HG02759 (cell line): ENCODE results near the gene FNDC3A.
"Not testable (repeated sequence)": the region's sequence is repeated elsewhere in the genome, so short reads cannot be mapped to it uniquely, and the experiment has no call there.

ENCODE experiments used
- ATAC-seq: cut with Tn5 transposase; IDR thresholded peaks from one replicate; pipeline ENCODE4 v1.9.1; 2021; ENCODE audit warnings: mild to moderate bottlenecking, moderate library complexity; ENCODE audit not compliant: unreplicated experiment

The FNDC3A gene

GRCh38 chr13:49132479-49133002 is 156.8 kb downstream of the FNDC3A start:
- ATAC-seq: no peak

GRCh38 chr13:49134305-49134704 is 158.6 kb downstream of the FNDC3A start:
- no peak for ATAC-seq

GRCh38 chr13:49137138-49137643 is 161.5 kb downstream of the FNDC3A start:
- ATAC-seq: not testable (repeated sequence)

DNA sequence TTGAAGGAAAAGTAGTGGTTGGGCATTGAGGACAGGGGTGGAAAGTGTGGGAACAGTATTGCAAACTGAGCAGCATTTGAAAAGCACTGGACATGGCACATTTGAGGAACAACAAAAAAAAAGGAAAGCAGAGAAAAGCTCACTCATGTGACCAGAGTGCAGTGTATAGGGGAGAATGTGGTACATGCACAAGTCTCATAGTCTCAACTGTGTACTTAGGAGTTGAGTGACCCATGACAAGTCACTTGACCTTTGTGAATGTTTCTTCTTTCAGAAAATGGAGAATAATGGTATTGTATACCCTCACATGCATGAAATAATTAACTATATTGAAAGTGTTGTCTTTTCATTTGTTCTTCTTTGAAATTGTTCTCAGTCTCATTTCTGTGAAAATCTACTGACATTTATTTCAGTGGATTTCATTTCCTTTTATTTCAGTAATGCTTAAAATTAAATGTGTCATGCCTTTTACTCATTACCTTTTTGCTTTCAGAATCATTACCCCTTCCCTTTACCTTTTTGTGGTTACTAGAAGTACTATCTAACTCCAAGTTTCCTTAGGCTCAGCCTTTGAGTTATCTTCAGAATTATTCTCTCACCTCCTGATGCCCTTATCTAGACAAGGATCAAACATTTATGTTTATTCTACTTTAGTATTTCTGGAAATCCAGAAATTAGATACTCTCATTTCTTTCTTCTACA is 165.3 kb downstream of the FNDC3A start:
- ATAC-seq: no peak

DNA sequence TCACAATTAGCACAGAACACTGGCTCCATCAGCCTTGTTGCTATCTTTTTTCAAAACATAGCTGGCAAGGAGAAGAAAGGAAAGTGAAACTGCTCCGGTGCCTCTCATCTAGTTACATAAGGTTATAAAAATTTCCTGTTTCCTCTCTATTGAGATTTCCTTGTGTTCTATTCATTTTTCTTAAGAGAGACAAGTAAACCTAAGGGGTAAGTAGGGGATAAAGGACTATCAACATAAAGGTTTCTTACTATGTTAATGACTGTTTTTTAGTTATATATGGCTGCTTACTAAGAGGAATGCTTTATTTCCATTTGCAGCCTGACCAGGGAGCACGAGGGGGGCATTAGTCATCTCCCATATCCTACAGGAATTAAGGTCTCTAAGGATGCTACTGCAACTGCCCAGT is 171.2 kb downstream of the FNDC3A start:
- no peak for ATAC-seq

GRCh38 chr13:49148405-49148804 is 172.7 kb downstream of the FNDC3A start:
- ATAC-seq: no peak

GRCh38 chr13:49157955-49158584 is 182.4 kb downstream of the FNDC3A start:
- not testable (repeated sequence) for ATAC-seq

GRCh38 chr13:49163162-49163561 is 187.4 kb downstream of the FNDC3A start:
- ATAC-seq: not testable (repeated sequence)

GRCh38 chr13:49164712-49165111 is 189.0 kb downstream of the FNDC3A start:
- no peak for ATAC-seq

DNA sequence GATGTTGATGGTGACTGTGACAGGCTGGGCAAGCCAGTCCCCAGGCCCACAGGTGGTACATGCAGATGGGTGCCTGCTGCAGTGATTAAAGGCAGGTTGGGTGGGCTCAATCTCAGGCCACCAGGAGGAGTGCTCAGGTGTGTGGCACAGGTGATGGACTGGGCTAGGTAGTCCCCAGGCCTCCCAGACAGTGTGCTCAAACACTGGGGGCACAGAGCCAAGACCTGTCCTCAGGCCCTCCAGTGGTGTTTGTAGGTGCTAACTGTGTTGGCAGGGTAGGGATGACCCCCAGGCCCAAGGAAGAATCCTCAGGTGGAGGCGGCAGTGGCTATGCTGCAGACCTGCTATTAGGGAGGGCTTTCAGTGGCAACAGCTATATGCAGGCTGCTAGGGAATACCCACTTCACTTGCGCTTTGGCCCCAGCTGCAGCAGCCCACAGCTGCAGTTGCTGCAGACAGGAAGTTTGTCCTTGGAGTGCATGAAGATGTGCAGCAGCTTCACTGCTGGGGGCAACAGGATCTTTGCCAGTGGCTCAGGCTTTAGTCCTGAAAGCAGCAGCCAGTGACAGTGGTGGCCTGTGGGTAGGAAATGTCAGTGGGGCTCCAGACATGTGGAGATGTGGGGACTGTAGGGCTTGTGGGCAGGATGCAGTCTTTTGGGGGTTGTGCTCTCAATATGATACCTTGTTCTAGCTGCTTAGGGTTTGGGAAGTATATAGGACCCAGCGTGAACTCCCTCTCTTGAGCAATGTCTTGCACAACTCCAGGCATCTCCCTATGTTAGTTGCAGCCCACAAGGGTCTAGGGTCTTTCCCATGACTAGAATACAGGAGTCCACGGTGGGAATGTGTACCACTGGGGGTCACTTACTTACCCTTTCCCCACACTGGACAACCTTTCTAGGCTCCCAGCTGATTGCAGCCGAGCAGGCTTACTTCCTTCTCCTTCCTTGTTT is 190.4 kb downstream of the FNDC3A start:
- ATAC-seq: no peak

DNA sequence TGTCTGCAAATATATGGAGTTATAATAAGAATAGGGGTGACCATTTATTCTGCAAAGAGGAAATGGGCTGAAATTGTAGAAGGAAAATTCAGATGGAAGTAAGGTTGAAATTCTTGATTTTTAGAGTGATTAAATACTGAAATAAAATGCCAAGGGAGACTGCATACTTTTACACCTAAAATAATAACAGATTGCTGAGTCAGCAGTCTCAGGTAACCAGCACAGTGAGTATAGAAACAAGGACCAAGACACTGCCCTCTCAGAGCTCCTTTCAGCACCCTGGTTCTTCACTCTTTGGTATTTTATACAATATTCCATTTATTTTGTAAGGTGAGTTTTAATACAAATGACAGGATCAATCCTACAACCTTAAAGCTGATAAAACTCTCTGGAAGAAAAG is 195.6 kb downstream of the FNDC3A start:
- no peak for ATAC-seq

DNA sequence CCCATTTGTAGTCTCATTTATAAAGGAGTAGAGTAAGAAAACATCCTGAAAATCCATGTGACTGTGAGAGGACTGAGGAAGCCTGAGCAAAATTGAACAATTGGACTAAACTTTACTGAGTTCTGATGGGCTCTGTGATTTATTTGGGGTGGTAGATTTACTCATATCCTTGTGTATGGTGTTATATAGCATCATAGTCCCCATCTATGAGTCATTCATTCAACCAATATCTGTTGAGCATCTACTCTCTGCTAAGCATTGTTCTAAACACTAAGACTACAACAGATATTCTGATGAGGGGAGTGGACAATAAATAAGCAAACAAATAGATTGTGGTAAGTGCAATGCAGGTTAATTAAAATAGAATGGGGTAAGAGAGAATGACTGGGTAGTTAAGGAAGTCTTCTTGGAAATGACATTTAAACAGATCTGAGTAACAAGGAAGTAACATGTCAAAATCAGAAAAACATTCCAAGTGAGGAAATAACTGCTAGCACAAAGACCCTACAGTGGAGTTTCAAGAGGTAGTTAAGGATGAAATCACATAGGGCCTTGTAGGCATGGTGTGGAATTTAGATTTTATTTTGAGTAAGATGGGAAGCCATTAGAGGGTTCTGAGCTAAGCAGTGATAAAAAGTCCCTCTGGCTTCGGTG is 208.1 kb downstream of the FNDC3A start:
- ATAC-seq: no peak

- no peak for ATAC-seq
Measured at GRCh38 chr13:49184621-49185020, 208.9 kb downstream of the FNDC3A start.

DNA sequence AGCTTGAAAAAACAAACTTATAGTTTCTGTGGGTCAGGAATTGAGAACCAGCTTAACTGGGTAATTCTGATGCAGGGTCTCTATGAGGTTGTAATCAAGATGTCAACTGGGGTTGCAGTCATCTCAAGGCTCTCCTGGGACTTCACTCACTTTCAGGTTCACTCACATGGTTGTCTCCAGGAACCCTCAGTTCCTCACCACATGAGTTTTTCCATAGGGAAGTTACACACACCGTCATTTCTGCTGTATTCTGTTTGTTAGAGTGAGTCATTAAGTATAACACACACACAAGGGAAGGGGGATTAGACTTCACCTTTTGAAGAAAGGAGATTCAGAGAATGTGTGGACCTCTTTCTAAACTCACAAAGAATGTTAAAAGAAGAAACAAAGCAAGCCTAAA is 209.6 kb downstream of the FNDC3A start:
- peak; percentile 58 for ATAC-seq

DNA sequence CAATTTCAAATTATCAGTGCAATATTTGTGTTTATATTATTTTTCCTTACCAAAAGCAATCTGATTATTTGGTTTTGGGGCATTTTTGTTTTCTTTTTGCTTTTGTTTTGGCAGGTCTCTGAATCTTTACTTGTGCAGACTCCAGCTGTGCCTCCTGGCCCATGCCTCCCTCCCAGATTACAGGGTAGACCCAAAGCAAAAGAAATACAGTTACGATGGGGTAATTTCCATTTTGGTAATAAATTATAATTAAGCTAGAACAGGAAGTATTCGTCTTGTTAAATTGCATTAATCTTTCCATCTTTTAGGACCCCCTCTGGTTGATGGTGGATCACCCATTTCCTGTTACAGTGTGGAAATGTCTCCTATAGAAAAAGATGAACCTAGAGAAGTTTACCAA is 215.2 kb downstream of the FNDC3A start:
- no peak for ATAC-seq

GRCh38 chr13:49206641-49207040 is 230.9 kb downstream of the FNDC3A start:
- no peak for ATAC-seq

- no peak for ATAC-seq
Measured at GRCh38 chr13:49208619-49209018, 232.9 kb downstream of the FNDC3A start.

GRCh38 chr13:49210114-49210513 is 234.4 kb downstream of the FNDC3A start:
- ATAC-seq: no peak

DNA sequence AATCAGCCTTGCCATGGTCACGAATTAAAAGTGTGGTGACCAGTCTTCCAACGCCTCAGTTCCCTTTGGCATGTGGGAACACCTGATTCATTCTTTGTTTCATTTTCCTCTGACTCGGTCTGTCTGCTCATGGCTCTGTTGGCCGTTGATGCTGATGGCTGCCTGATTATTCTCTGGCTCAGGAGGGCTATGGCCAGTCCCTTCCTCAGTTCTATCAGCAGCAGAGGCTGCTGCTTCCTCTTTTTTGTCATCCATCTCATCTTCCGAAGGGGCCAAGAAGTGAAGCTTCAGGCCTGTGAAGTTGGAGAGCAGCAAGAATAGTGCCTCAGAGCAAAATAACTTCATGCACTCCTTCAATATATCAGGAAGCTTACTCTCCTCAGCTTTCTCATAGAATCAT is 235.0 kb downstream of the FNDC3A start:
- no peak for ATAC-seq

GRCh38 chr13:49213539-49213938 is 237.8 kb downstream of the FNDC3A start:
- ATAC-seq: no peak
